Measurements from ENCODE around the gene N4BP2L2. TPM values are rescaled to one million over a fixed set of nuclear protein-coding genes. Genes with fewer than 3 reads are reported as not detected.

N4BP2L2 gene
- total and polyA plus RNA-seq, 2 of the 13 experiments (the other 11 are each of a cell fraction or from before 2014, with no cell fraction given), result 58.9 to 81.2 TPM

GRCh38 chr13:32427852-32428580, 110.6 kb downstream of the N4BP2L2 start, which contains the start of gene N4BP2L1 (continued):
- TF ChIP-seq NCOR1 (IDR thresholded peaks at IDR 0.05; ENCODE audit: borderline replicate concordance, low read length) (peak; percentile 78; the same call in 1 of the 2 replicates), ZNF382 (CRISPR knock-in tag; IDR thresholded peaks at IDR 0.05; ENCODE audit: borderline replicate concordance) (no peak), ZNF761 (CRISPR knock-in tag; conservative IDR thresholded peaks at IDR 0.05) (peak; percentile 71), MED1 (CRISPR knock-in tag; IDR thresholded peaks at IDR 0.05) (peak; percentile 87), TAF1 (CRISPR knock-in tag; IDR thresholded peaks at IDR 0.05) (peak; percentile 67; the same call in 1 of the 2 replicates), TOPORS (CRISPR knock-in tag; IDR thresholded peaks at IDR 0.05) (peak; percentile 52), KDM3A (CRISPR knock-in tag; IDR thresholded peaks at IDR 0.05; ENCODE audit: low read depth) (peak; percentile 52; the same call in 1 of the 2 replicates), ZFP90 (CRISPR knock-in tag; IDR thresholded peaks at IDR 0.05; ENCODE audit: borderline replicate concordance) (peak; percentile 56; the same call in 1 of the 2 replicates), TFAP4 (IDR thresholded peaks at IDR 0.05; ENCODE audit: borderline replicate concordance, low read depth) (peak; percentile 79; the same call in 1 of the 2 replicates), SP4 (CRISPR knock-in tag; IDR thresholded peaks at IDR 0.05) (peak; percentile 73; the same call in 1 of the 2 replicates), SKIL (CRISPR knock-in tag; IDR thresholded peaks at IDR 0.05; ENCODE audit: borderline replicate concordance) (peak; percentile 69; the same call in 1 of the 2 replicates), ZBTB7B (CRISPR knock-in tag; IDR thresholded peaks at IDR 0.05) (peak; percentile 89), TEAD3 (CRISPR knock-in tag; optimal IDR thresholded peaks at IDR 0.05; ENCODE audit: borderline replicate concordance) (peak; percentile 74), GMEB1 (CRISPR knock-in tag; IDR thresholded peaks at IDR 0.05; ENCODE audit: borderline replicate concordance) (peak; percentile 70; the same call in 1 of the 2 replicates), ZBTB10 (CRISPR knock-in tag; IDR thresholded peaks at IDR 0.05; ENCODE audit: borderline replicate concordance) (peak; percentile 80), KDM5A (IDR thresholded peaks at IDR 0.05; ENCODE audit: borderline replicate concordance, low read length) (no peak; the same call in 1 of the 2 replicates), ZNF12 (CRISPR knock-in tag; IDR thresholded peaks at IDR 0.05) (0 out of 2 replicates have a peak, but pooled peaks have one; percentile 32), MEIS2 (CRISPR knock-in tag; IDR thresholded peaks at IDR 0.05) (peak; percentile 82), NFRKB (IDR thresholded peaks at IDR 0.05) (no peak), ZNF451 (CRISPR knock-in tag; IDR thresholded peaks at IDR 0.05) (no peak), GTF3A (CRISPR knock-in tag; conservative IDR thresholded peaks at IDR 0.05) (no peak), ELF1 (CRISPR knock-in tag; IDR thresholded peaks at IDR 0.05) (peak; percentile 71), ASH2L (IDR thresholded peaks at IDR 0.05; ENCODE audit: insufficient read length, low read depth, low read length) (peak; percentile 29)
